HepG2 (cell line): ENCODE data around the gene ZNF425. TPM values are rescaled to one million over a fixed set of nuclear protein-coding genes. Genes with fewer than 3 reads are reported as not detected.

ENCODE experiments used
- AKAP8 ChIP-seq: sonication (generic); formaldehyde crosslinking; IDR thresholded peaks from 2 replicates; pipeline ENCODE4 v1.5.1; 2020; ENCODE audit warnings: mild to moderate bottlenecking, missing genetic modification reagents
- ETV6 ChIP-seq: sonication (generic); formaldehyde crosslinking; conservative IDR thresholded peaks from 2 replicates; pipeline ENCODE4 v1.4.0; 2020; ENCODE audit warnings: missing genetic modification reagents
- HOXA7 ChIP-seq: sonication (generic); formaldehyde crosslinking; IDR thresholded peaks from 2 replicates; pipeline ENCODE4 v1.8.1; 2022; ENCODE audit warnings: mild to moderate bottlenecking, missing genetic modification reagents, moderate library complexity
- IRF2 ChIP-seq: IDR thresholded peaks from 2 replicates; pipeline ENCODE4 v1.6.1; 2018; ENCODE audit warnings: missing genetic modification reagents, missing compliant biosample characterization
- KDM6A ChIP-seq: IDR thresholded peaks from 2 replicates; pipeline ENCODE4 v1.6.1; 2016; ENCODE audit warnings: low read depth
- MAFG ChIP-seq: sonication (generic); formaldehyde crosslinking; IDR thresholded peaks from 2 replicates; pipeline ENCODE4 v1.5.1; 2020; ENCODE audit warnings: mild to moderate bottlenecking, missing genetic modification reagents
- MTF1 ChIP-seq: sonication (generic); formaldehyde crosslinking; IDR thresholded peaks from 2 replicates; pipeline ENCODE4 v1.5.0; 2020; ENCODE audit warnings: missing genetic modification reagents
- REXO4 ChIP-seq: sonication (generic); formaldehyde crosslinking; IDR thresholded peaks from 2 replicates; pipeline ENCODE4 v1.8.0; 2022; ENCODE audit warnings: missing genetic modification reagents, mild to moderate bottlenecking, borderline replicate concordance
- SKI ChIP-seq: fragments of 450-650 bp; IDR thresholded peaks from one replicate; pipeline ENCODE4 v1.6.1; 2018; ENCODE audit warnings: mild to moderate bottlenecking; ENCODE audit not compliant: partially characterized antibody
- SP1 ChIP-seq, 2 experiments: fragments of 450-650 bp in 1 of 2; sonication (generic) in 1 of 2; formaldehyde crosslinking in 1 of 2; IDR thresholded peaks; 2 replicates each; pipeline versions ENCODE4 v1.4.0 to v1.6.1; 2016 to 2020; ENCODE audit warnings: missing genetic modification reagents in 1 of 2
- XRCC5 ChIP-seq: fragments of 200-400 bp; formaldehyde crosslinking; optimal IDR thresholded peaks from 2 replicates; pipeline ENCODE3; 2017; ENCODE audit warnings: mild to moderate bottlenecking, low read length
- YY1 ChIP-seq: IDR thresholded peaks from 2 replicates; pipeline ENCODE4 v1.6.1; 2011; ENCODE audit warnings: low read length, low read depth, moderate library complexity, mild to moderate bottlenecking; ENCODE audit not compliant: insufficient read depth, insufficient replicate concordance
- ZNF10 ChIP-seq: sonication (generic); formaldehyde crosslinking; IDR thresholded peaks from 2 replicates; pipeline ENCODE4 v1.4.0; 2020; ENCODE audit warnings: mild to moderate bottlenecking, low read depth, missing genetic modification reagents, borderline replicate concordance
- ZNF367 ChIP-seq: sonication (generic); formaldehyde crosslinking; IDR thresholded peaks from 2 replicates; pipeline ENCODE4 v1.4.0; 2020; ENCODE audit warnings: missing genetic modification reagents, borderline replicate concordance
- ZNF468 ChIP-seq: sonication (generic); formaldehyde crosslinking; IDR thresholded peaks from 2 replicates; pipeline ENCODE4 v1.8.0; 2022; ENCODE audit warnings: mild to moderate bottlenecking, moderate library complexity, missing genetic modification reagents
- ZNF83 ChIP-seq: sonication (generic); formaldehyde crosslinking; IDR thresholded peaks from 2 replicates; pipeline ENCODE4 v1.4.0; 2020; ENCODE audit warnings: missing genetic modification reagents, mild to moderate bottlenecking, borderline replicate concordance
- polyA plus RNA-seq, 8 experiments: library from polyadenylated mRNA; depleted of rRNA in 3 of 8; stranded (reverse) in 7 of 8; unstranded in 1 of 8; fragments of >200 nt; fragmentation: Illumina TruSeq in 4 of 8; extraction: Trizol in 4 of 8; gene quantifications; 2 replicates each; pipeline versions ENCODE4 v1.2.1 to v1.2.3, GENCODE V29; 2011 to 2016; ENCODE audit warnings: low read depth in 4 of 8, missing spikeins in 1 of 8, mixed read lengths in 1 of 8; ENCODE audit not compliant: insufficient read depth in 1 of 8
- total RNA-seq, 5 experiments: library from RNA; depleted of rRNA; stranded (reverse); fragments of >200 nt; fragmentation: Illumina TruSeq; extraction: Trizol; gene quantifications; 2 replicates each; pipeline ENCODE4 v1.2.3, GENCODE V29; 2016; ENCODE audit warnings: low read depth in 1 of 5
- TF ChIP-seq, protein P1 (sequence below): sonication (generic); formaldehyde crosslinking; IDR thresholded peaks from 2 replicates; pipeline ENCODE4 v1.9.0; 2021; ENCODE audit warnings: missing genetic modification reagents, mild to moderate bottlenecking, borderline replicate concordance
- TF ChIP-seq, protein P2 (sequence below): sonication (generic); formaldehyde crosslinking; IDR thresholded peaks from 2 replicates; pipeline ENCODE4 v1.5.0; 2020; ENCODE audit warnings: mild to moderate bottlenecking, missing genetic modification reagents, borderline replicate concordance
- TF ChIP-seq, protein P3 (sequence below), 2 experiments: sonication (generic) in 1 of 2; formaldehyde crosslinking in 1 of 2; IDR thresholded peaks; 2 replicates each; pipeline versions ENCODE4 v1.4.0 to v1.6.1; 2018 to 2020; ENCODE audit warnings: missing genetic modification reagents in 2 of 2, borderline replicate concordance in 1 of 2, low read depth in 1 of 2, mild to moderate bottlenecking in 1 of 2, missing biosample characterization in 1 of 2
- TF ChIP-seq, protein P4 (sequence below): sonication (generic); formaldehyde crosslinking; IDR thresholded peaks from 2 replicates; pipeline ENCODE4 v1.5.0; 2020; ENCODE audit warnings: missing genetic modification reagents
- TF ChIP-seq, protein P5 (sequence below): sonication (generic); formaldehyde crosslinking; IDR thresholded peaks from 2 replicates; pipeline ENCODE4 v1.4.0; 2020; ENCODE audit warnings: low read depth, mild to moderate bottlenecking, missing genetic modification reagents

ZNF425 gene
- total and polyA plus RNA-seq, 2 of the 13 experiments (the other 11 are each of a cell fraction or from before 2014, with no cell fraction given): 0.51 to 1.1 TPM

DNA sequence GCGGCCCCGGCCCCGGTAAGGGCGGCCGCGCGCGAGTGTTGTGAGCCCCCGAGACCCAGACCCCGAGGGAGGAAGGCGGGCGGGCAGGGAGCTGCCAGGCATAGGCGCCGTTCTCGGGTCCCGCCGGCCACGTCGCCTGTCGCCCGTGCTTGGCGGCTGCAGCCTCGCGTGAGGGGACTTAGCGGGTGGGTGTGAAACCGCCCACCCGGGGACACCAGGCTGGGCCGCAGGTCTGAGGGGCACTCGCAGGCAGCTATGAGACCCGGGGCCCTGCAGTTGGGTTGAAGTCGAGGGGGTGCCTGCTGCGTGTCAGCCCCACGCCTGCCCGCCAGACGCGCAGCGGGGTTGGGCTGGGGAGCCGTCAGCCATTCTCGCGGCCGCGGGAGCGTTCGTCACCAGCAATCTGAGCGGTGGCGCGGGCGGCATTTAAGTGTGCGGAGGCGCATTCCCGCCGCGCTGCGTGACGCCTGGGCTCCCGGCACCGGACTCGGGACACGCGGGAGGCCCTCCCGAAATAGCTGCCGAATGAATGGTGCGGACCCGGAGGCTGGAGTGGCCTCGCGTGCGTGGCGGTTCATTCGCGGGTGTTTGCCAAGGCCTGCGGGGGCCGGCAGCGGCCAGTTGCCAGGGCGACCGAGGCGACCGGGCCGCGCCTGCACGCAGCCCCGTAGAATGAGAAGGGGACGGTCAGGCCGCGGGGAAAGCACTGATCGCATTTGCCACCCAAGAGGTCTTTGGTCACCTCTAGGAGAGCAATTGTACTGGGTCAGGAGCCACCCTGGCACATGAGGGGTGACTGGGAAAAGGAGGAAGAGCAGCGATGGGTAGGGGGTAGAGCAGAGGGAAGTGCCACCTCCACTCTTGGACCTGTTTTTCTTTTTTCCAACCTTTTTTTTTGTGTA, 21.9 kb upstream of the ZNF425 start (continued):
- TF ChIP-seq SKI: no peak
- no peak for TF ChIP-seq ETV6 (CRISPR knock-in tag)
- TF ChIP-seq, protein P1, sequence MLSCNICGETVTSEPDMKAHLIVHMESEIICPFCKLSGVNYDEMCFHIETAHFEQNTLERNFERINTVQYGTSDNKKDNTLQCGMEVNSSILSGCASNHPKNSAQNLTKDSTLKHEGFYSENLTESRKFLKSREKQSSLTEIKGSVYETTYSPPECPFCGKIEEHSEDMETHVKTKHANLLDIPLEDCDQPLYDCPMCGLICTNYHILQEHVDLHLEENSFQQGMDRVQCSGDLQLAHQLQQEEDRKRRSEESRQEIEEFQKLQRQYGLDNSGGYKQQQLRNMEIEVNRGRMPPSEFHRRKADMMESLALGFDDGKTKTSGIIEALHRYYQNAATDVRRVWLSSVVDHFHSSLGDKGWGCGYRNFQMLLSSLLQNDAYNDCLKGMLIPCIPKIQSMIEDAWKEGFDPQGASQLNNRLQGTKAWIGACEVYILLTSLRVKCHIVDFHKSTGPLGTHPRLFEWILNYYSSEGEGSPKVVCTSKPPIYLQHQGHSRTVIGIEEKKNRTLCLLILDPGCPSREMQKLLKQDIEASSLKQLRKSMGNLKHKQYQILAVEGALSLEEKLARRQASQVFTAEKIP (CRISPR knock-in tag): no peak
- TF ChIP-seq AKAP8 (CRISPR knock-in tag): 0 out of 2 replicates have a peak, but pooled peaks have one; percentile 48
- no peak for TF ChIP-seq ZNF468 (CRISPR knock-in tag)
- no peak for TF ChIP-seq MTF1
- TF ChIP-seq ZNF83 (CRISPR knock-in tag): no peak
- no peak for TF ChIP-seq IRF2 (CRISPR knock-in tag)
- no peak for TF ChIP-seq MAFG (CRISPR knock-in tag)
- TF ChIP-seq, protein P2, sequence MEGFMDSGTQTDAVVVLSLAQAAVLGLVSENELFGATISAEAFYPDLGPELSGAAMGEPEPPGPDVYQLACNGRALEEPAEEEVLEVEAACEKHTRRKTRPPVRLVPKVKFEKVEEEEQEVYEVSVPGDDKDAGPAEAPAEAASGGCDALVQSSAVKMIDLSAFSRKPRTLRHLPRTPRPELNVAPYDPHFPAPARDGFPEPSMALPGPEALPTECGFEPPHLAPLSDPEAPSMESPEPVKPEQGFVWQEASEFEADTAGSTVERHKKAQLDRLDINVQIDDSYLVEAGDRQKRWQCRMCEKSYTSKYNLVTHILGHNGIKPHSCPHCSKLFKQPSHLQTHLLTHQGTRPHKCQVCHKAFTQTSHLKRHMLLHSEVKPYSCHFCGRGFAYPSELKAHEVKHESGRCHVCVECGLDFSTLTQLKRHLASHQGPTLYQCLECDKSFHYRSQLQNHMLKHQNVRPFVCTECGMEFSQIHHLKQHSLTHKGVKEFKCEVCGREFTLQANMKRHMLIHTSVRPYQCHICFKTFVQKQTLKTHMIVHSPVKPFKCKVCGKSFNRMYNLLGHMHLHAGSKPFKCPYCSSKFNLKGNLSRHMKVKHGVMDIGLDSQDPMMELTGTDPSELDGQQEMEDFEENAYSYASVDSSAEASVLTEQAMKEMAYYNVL (CRISPR knock-in tag): no peak
- no peak for TF ChIP-seq KDM6A (CRISPR knock-in tag)
- TF ChIP-seq ZNF10 (CRISPR knock-in tag): no peak
- TF ChIP-seq SP1 (IDR thresholded peaks at IDR 0.05): no peak
- TF ChIP-seq SP1 (CRISPR knock-in tag; IDR thresholded peaks at IDR 0.05): no peak
- TF ChIP-seq, protein P3, sequence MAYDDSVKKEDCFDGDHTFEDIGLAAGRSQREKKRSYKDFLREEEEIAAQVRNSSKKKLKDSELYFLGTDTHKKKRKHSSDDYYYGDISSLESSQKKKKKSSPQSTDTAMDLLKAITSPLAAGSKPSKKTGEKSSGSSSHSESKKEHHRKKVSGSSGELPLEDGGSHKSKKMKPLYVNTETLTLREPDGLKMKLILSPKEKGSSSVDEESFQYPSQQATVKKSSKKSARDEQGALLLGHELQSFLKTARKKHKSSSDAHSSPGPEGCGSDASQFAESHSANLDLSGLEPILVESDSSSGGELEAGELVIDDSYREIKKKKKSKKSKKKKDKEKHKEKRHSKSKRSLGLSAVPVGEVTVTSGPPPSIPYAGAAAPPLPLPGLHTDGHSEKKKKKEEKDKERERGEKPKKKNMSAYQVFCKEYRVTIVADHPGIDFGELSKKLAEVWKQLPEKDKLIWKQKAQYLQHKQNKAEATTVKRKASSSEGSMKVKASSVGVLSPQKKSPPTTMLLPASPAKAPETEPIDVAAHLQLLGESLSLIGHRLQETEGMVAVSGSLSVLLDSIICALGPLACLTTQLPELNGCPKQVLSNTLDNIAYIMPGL (CRISPR knock-in tag; IDR thresholded peaks at IDR 0.05; ENCODE audit: borderline replicate concordance in 1 of 2, low read depth in 1 of 2): peak; percentile 38 to 54; a peak in 2 of 4 replicates
- TF ChIP-seq XRCC5: no peak
- TF ChIP-seq ZNF367 (CRISPR knock-in tag): peak; percentile 43; the same call in 1 of the 2 replicates
- TF ChIP-seq, protein P4, sequence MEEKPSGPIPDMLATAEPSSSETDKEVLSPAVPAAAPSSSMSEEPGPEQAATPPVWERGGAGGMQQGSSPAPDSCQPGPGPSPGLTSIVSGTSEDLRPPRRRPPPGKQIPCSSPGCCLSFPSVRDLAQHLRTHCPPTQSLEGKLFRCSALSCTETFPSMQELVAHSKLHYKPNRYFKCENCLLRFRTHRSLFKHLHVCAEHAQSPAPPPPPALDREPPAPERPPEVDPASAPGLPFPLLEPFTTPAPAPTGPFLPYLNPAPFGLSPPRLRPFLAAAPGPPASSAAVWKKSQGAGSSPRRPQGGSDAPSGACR (CRISPR knock-in tag): no peak
- TF ChIP-seq YY1: peak; percentile 49
- TF ChIP-seq HOXA7: no peak
- no peak for TF ChIP-seq REXO4 (CRISPR knock-in tag)
- TF ChIP-seq, protein P5, sequence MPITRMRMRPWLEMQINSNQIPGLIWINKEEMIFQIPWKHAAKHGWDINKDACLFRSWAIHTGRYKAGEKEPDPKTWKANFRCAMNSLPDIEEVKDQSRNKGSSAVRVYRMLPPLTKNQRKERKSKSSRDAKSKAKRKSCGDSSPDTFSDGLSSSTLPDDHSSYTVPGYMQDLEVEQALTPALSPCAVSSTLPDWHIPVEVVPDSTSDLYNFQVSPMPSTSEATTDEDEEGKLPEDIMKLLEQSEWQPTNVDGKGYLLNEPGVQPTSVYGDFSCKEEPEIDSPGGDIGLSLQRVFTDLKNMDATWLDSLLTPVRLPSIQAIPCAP: no peak
